SK-N-SH (cell line): ENCODE data around the gene CELSR2.

Experiments
- CTCF ChIP-seq: fragments of 200-600 bp; sonication (generic); IDR thresholded peaks from 2 replicates; pipeline ENCODE4 v1.6.1; 2017; ENCODE audit warnings: antibody characterized with exemption, mild to moderate bottlenecking, moderate library complexity
- EZH2phosphoT487 ChIP-seq: fragments of 200-600 bp; sonication (generic); IDR thresholded peaks from 2 replicates; pipeline ENCODE4 v1.6.1; 2017; ENCODE audit warnings: low read depth, mixed run types, mild to moderate bottlenecking, antibody characterized with exemption, moderate library complexity, borderline replicate concordance
- MAX ChIP-seq: IDR thresholded peaks from 2 replicates; pipeline ENCODE4 v1.4.0; 2012; ENCODE audit warnings: low read depth
- MXI1 ChIP-seq: IDR thresholded peaks from 2 replicates; pipeline ENCODE4 v1.6.1; 2012; ENCODE audit warnings: mild to moderate bottlenecking, low read depth, low read length, improper control_type of control experiment
- RAD21 ChIP-seq: IDR thresholded peaks from 2 replicates; pipeline ENCODE4 v1.6.1; 2012; ENCODE audit warnings: mild to moderate bottlenecking, low read length
- YY1 ChIP-seq: IDR thresholded peaks from 2 replicates; pipeline ENCODE4 v1.4.0; 2012; ENCODE audit warnings: low read depth, mild to moderate bottlenecking

GRCh38 chr1:109282952-109283747, 33.8 kb downstream of the CELSR2 start, which contains the start of gene PSRC1:
- no peak for TF ChIP-seq RAD21
- peak; percentile 90 for TF ChIP-seq MAX
- TF ChIP-seq EZH2phosphoT487 = no peak
- 0 out of 2 replicates have a peak, but pooled peaks have one; percentile 57 for TF ChIP-seq MXI1
- TF ChIP-seq CTCF = peak; percentile 46
- 0 out of 2 replicates have a peak, but pooled peaks have one; percentile 40 for TF ChIP-seq YY1
